NCI-H524 (cell line): ENCODE results near the gene CNTNAP5.

ENCODE experiments used
- DNase-seq, 2 experiments: peaks; one replicate each; lab custom pipeline; 2025; lab: John Stamatoyannopoulos, UW

The CNTNAP5 gene

DNA sequence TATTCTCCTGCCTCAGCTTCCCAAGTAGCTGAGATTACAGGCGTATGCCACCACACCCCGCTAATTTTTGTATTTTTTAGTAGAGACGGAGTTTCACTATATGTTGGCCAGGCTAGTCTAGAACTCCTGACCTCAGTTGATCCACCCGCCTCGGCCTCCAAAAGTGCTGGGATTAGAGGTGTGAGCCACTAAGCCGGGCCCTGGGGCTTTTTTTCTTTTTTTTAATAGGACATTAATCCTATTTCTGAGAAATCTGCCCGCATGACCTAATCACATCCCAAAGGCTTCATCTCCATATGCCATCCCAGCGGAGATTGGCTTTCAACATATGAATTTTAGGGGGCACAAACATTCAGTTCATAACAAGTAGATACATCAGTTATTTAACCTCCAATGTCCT is 128.6 kb downstream of the CNTNAP5 start:
- peak; percentile 31 to 76 for DNase-seq

DNA sequence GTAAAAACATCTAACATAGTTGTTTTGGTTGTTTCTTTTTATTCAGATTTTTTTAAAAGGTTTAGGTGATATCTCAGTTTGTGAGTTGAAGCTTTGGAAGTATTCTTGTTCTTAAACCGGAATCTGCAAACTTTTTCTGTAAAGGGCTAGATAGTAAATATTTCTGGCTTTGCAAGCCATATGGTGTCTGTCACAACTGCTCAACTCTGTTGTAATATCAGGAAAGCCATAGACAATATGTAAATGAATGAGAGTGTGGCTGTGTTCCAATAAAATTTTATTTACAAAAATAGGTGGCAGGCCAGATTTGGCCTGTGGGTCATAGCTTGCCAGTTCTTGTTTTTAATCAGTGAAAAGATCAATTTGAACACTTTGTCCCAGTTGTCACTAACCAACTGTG is 134.1 kb downstream of the CNTNAP5 start:
- DNase-seq = no peak

DNA sequence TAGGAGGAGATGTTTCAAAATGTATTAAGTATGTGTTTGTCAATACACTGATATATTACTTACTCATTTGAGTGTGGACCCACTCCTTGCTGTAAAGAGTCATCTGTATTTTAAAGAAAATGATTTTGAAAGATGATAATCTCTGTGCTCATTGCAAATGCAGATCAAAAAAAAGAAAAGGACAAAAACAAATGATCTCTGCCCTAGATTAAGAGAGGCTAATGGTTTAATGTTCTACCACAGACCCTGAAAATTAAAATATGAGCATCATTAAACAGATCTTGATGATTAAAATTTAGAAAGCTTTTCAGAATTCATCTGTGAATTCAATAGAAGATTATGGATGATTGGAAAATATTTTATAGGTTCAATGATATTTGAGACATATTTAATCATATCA is 136.5 kb downstream of the CNTNAP5 start:
- DNase-seq = no peak

DNA sequence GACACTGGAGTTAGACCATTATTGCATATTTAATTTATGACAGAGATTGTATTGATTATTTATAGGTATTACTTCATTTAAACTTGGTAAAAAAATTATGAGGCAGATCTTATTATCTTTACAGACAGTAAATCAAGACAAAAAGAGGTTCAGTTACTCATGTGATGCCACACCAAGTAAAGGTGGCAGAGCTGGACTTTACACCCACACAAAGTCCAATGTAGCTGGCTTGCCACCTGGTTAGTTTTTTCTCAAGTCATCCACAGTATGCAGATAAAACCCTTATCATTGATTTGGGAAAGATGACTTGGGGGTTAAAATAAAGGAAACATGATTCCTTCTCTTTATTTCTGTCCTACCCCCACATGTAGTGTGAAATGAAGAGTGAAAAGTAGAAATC is 137.2 kb downstream of the CNTNAP5 start:
- no peak for DNase-seq

DNA sequence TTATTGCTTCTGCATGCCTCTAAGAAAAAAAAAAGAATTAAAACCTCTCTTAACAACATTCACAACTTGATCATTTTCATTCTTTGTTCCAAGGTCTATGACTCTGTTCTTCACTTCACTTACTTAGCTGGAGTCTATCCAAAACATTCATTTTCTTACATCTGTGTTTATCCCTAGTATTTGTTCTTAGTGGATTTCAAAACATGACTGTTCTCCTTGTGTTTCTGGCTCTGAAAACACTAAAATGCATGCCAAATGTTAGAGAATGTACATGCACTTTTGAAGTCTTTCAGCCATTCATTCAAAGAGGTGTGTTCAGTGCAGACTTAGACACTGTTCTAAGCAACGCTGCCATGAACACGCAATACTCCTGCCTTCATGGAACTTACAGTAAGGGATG is 138.8 kb downstream of the CNTNAP5 start:
- no peak for DNase-seq

DNA sequence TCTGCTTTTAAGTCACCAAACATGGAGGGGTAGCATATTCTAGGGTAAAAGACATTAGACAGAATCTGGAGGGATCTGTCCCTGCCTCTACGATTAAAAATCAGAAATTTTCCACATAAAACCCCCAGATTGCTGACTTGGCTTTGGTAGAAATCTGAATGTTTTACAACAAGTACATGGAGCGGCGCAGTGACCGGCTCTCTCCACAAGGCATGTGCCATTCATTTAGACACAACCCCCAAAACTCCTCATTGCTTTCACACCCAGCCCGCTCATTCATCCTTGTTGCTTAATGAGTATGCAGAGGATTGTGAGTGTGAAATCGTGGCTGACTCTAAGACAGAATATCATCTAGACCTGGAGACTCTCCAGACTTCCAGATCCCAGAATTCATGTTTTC is 140.6 kb downstream of the CNTNAP5 start:
- no peak for DNase-seq

DNA sequence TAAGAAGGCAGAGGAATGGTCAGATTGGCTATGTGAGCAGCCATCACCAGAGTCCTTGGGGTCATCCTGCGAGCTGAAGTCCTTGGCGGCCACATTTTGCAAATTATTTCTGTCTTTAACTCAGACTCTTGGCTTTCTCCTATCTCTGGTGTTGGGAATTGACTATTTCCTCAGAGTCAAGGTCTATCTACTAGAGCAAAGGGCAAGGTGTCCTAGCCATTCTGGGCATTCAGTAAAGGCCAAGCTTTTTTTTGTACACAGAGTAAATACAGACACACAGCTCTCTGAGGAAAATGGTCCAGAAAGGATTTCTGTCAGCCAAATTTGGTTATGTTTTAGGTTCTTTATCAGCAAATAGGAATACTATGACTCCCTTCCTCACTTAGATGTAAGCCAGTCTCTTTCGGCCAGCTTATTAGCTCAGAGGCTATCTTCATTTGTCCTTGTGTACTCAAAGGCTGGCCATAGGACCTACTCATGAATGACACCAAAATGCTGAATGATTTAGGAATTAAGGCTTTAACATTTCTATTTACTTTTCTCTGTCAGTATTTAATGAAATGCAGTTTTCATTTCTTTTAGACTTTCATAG is 146.5 kb downstream of the CNTNAP5 start:
- no peak for DNase-seq

DNA sequence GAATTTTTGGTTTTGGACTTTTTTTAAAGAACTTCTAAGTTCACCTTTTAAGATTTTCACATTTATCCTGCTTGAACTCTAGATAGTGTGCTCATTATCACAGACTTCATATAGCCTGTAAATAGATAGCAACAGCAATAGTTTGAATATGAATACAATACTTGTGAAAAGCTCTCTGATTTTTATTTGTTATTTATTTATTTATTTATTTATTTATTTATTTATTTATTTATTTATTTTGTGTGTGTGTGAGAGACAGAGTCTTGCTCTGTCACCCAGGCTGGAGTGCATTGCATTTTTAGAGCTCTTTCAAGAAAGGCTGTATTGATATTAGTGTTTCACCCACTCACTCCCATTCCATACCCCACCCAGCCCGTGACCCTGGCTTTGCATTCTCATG is 153.6 kb downstream of the CNTNAP5 start:
- no peak for DNase-seq

DNA sequence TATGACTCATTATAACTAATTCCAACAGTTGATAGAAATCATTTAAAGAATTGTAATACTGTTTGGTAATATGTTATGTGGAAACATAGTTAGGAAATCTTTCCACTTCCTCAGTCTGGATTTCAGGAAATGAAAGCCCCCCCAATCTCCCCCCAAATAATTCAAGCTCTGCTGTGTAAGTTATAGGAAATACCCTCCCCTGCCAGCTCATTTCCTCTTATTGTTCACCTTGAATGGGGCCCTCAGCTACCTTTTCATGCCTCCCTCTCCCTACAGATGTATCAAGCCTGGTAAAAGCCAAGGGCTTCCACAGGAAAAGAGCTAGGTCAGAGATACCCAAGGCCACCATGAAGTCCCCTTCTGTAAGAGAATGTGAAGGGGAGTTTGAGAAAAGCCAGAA is 155.5 kb downstream of the CNTNAP5 start:
- DNase-seq = no peak

DNA sequence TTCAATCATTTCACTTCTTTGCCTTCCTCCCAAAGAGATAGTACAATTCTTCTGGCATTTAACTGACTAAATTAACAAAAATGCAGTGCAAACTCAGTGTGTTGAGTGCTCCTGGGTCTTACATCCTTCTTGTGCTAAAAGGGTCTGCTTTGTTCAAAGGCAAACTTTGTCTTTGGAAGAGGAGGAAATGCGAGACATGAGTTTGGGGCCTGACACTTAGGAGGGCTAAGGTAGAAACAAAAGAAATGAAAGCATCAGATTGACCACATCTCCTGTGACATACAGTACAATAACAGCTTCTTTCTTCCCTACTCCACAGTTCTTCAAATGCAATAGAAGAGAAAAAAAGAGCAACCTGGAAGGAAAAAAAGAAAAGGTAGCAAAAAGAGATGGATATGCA is 161.7 kb downstream of the CNTNAP5 start:
- DNase-seq = no peak

DNA sequence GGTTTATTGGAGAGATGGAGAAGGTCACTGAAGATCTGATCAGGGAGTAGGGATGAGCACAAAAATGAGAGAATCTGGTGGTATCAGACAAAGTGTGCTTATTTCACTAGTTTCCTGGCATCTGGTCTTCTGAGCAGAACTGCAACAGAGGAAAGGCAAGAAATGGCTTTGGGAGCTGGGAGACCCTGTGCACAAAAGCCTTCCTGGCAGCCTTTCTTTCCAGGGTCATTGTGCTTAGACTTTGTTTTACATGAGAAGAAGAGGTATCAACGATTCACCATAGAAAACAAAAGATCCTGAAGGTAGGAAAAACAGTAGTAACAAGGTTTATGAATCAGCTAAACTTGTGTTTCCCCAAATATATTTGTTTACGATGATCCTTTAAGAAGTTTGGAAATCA is 162.9 kb downstream of the CNTNAP5 start:
- DNase-seq = no peak

DNA sequence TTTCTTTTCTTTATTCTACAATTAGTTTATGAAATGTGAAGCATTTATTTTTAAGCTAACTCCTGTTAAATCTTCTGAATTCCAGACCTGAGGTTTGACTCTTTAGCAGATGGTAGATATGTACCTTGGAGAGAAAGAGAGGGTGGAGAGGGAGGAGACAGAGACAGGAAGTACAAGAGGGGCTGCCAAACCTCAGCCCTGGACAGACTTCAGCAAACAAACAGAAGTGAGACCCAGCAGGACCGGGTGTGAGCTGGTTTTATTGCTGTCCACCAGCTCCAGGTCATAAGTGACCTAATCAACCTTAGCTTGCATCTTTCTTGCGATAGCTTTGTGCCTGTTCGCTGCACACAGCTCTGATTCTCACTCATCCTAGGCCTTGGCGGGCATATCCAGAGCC is 168.6 kb downstream of the CNTNAP5 start:
- no peak for DNase-seq

DNA sequence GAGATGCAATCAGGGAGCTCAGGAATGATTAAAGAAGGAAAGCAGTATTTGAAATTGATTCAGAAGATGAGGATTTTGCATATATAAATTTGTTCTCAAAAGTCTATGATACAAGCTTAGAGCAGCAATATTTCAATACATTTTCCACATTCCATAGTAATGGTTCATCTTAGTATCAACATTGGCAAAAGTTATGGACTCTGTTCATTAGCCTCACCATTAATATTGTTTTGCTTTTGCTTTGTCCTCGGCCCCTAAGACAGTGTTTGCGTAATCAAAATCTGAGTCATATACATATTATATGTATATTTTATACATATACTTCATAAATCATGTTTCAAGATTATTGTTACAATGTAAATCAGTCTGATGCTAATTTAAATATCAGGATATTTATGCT is 176.6 kb downstream of the CNTNAP5 start:
- no peak for DNase-seq

DNA sequence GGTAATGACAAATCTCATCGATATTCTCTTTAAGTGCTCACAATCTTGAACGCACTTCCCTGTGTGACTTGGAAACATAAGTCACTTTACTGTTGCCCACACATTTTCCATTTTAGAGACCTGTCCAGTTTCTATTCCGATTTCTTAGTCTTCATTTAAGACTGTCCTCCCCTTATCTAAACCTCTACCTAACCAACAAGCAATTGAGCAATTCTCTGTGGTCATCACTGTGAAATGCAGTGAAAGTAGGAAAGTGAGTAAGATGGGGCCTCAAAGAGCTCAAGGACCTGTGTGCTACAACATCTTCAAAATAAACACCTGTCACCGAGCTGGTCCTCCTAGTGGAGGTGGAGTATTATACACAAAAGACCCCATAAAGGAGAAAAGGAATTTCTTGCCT is 184.4 kb downstream of the CNTNAP5 start:
- DNase-seq = no peak

DNA sequence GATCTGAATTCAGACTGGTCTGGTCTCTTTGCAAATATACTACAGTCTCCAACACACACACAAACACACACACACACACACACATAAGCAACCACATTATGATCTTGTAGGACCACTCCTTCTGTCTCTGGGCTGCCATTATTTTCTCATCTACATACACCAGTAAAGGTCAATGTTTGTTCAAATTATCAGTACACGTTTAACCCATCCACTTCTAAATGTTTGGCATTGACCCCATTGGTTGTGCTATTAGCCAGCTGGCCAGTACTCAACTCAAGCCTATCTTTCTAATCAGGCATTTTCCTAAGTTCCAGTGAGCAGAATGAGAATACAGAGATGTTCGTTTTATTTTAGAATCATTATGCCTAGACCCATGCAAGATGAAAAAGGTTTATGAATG is 186.4 kb downstream of the CNTNAP5 start:
- no peak for DNase-seq

DNA sequence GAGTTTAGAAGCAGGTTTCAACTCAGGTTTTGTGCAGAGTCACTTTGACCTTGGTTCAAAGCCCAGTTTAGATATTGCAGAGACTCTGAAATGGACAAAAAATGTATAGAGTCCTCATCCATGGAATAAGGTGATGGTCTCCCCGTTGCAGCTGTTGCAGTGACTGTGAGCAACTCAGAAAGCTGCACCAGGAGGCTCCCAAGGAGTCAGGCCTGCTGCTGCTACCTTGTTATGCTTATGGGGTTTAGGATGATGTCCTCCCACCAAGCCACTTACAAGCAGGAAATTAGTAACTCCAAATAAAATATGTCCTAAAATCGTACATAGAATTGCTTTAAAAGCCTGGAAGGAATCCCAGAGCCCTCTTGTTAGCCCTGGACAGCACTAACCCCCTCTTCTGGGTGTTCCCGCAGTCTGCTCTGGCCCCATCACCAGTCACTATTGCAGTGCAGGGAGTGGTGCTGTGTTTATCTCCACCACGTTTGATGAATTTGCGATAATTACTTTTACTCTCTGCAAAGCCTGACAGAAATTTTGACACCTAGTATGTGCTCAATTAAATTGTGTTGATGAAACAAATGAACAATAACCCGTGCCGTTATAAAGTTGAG is 189.0 kb downstream of the CNTNAP5 start:
- DNase-seq = no peak

DNA sequence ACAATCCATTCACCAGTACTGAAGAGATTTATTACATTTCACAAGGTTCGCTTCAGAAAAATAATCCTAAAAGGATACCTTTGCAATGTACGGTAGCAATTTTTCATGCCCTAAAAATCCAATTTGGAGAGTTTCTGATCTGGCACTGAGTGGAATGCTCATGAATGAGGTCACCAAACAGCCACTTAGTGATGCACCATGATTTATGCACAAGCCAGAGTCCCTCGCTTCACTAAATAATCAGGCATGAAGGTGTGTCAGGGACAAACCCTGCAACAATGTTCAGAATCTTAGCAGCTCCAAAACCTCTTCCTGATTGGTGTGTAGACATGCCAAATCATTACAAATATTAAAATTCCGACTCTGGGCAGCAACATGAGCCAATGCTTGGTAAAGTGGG is 221.1 kb downstream of the CNTNAP5 start:
- no peak for DNase-seq

DNA sequence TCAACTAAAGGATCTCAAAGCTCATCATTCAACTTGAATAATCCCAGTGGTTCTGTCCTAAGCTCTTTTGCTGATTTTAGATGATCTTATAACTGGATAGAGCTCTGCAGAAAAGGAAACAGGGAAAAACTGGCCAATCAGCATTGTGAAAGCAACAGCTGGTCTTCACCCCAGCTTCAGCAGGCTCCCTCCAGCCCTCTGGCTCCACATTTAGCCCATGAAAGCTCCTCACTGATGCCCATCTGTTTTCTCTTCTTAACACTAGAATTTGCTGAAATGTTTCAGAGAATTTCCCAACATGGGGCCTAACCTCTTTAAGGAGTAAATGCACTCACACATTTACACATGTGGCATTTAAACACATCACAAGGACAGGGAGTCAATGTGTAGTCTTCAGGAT is 223.3 kb downstream of the CNTNAP5 start:
- peak in 1 of 2 experiments; percentile 84 for DNase-seq

DNA sequence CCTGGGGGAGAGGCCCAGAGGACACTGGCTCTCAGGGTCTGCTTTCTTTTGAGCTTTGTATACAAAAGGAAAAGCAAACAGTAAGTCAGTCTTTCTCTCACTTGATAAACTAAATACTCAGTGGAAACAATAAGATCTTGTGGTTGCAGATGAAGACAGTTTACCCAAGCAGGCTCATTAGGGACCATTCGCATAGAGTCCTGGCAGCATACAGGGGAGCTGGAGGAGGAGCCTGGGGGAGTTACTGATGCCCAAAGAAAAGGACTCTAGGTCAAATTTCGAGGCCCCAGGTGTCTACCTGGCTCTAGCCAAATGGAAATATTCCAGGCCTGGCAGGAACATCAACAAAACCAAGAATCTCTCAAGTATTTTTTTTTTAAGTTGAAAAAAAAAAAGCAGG is 225.3 kb downstream of the CNTNAP5 start:
- DNase-seq = no peak

DNA sequence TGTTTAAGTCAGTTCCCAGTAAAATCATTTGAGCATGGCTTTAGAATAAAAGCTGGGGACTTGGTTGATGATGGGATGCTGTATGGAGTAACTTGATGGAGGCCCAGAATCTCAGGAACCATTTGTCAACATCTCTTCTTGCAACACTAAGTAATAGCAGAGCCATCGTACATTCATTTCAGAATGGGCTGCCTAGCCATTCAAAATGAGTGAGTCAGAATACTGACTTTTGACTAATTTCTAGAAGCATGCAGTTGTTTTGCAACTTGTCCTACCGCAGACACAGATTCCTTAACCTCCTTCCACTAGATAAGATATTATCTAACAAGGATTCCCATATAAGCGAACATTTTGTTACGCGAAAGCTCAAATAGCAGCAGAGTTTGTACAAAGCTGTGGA is 229.5 kb downstream of the CNTNAP5 start:
- DNase-seq = no peak

DNA sequence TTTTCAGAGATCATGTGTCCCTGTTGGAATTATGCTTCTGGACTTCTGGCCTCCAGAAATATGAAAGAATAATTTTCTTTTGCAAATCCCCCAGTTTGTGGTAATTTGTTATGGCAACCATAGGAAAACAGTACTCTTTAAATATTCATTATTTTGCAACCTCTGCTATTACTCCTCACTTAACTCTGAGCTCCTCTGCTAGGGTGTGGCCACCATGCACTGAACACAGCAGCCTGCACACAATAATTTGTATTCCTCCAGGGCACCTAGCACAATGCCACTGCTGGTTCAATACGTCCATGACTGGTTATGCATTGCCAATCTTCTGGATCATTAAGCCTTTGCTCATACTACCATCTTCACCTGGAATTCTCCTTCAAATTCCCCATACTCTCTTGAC is 232.0 kb downstream of the CNTNAP5 start:
- no peak for DNase-seq

DNA sequence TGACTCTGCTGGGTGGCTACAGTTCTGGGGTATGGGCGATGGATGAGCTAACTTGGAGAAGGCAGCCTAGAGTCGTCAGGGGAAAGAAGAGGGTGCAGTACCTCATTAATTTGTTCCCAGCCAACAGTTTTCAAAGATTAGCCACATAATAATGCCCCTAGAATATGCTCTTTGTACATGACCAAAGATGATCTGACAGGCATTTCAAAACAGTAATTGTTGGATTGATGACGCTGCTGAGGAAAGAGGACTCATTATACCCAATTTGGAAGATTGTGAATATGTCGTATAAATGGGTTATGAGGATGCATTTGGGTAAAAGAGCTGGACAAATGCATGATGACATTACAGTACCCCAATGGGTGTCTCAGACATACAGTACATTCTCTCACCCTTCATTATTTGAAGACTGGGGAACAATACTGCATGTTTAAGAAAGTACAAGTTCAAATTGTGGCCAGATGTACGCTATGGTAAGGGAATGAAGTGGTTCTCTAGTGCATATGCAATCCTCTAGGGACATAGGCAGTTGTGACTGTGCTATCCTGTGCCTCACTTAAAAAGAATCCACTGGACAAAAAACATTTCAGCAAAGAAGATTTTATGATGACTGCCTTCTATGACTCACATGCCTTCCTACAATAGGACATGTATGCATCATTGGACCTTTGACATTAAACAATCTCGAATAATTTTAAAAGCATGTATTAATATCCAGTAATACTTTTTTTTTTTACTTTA is 233.2 kb downstream of the CNTNAP5 start:
- no peak for DNase-seq

DNA sequence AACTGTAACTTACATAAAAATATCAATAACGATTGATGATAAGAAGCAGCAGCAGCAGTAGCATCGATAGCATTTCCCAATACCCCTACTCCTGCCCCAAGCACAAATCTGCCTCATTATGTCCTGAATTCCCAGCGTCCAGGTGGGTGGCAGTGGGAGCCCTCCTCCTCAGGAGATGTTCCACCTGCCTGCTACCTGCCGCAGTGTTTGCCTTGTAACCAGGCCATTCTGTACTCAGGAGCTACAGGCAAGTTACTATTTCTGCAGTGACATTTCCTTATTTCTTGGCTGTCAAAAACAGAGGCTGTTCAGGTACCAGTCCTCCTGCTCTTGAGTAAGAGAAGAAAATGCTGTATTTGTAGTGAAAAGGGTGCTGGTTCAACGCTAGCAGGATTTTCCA is 236.4 kb downstream of the CNTNAP5 start:
- no peak for DNase-seq
